MV-4-11 (cell line): ENCODE measurements around the gene SH3TC1.

Experiments used
- DNase-seq: peaks from one replicate; lab custom pipeline; 2025; lab: John Stamatoyannopoulos, UW

SH3TC1 gene

DNA sequence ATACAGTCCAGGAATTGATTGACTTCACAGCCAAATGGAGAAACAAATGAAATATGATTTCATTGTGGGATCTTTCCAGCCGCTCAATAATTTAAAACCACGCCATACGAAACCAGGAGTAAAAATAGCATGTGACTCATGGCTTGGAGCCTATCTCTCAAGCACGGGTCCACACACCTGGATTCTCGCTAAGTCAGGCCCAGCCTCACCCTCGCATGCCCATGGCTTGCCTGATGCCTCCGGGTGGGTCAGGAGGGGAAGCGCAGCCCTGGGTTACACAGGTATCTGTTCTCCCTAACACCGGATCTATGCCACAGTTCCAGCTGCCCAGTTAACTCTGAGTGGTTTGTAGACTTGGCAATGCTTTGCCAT, 34.9 kb upstream of the SH3TC1 start:
- DNase-seq = no peak

DNA sequence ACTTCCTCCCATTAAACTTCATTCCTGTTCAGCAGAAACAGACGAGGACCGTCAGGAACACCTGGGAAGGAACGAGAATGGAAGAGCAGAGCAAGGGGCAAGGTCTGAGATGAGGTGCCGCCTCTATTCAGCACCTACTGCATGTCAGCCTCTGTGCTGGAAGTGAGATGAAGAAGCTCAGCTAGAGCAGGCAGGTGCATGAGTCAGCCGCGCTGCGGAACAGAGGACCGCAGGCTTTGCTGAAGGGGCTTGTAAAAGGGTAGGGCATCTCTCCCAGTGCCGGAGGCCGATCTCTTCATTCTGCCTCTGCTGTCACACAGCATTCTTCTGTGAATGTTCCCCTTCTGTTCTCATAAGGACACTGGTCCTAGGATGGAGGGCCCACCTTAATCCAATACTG, 34.4 kb upstream of the SH3TC1 start:
- no peak for DNase-seq

DNA sequence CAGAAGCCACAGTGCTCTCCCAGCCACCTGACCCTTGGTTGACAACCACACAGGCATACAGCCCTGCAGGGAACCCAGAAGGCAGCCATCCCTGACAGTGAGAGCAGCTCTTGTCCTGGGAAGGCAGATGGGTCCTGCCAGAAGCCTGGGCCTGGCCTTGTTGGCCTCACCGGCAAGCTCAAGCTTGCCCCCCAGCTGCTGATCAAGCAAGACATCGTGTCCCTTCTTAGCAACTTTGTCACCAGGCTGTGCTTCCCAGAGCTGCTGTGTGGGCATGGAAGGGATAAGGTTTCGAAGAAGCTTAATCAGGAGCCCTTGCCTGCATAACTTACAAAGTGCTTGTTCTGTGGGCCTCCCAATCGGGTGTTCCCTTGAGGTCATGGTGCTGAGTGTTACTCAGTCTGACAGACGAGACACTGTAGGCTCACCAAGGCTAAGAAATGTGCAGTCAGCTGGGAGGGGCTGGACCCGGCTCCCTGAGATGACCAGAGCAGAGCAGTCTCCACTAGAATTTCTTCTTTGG, 33.7 kb upstream of the SH3TC1 start:
- DNase-seq = no peak

DNA sequence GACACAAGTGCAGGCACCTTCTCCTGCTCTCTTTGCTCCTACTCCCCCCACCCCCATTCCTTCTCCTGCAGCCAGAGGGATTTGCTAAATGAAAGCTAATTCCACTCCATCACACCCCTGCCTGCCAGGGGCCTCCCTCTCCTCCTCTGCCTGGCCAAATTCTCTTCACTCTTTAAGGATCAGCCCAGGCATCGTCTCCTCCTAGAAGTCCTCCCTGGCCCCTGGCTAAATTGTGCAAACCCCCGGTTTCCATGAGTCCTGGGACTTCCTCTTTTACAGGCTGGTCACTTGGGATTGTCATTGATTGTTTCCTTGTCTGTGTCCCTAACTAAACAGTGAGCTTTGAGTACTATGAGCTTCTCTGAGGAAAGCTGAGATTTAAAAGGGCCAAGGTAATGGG, 31.8 kb upstream of the SH3TC1 start:
- DNase-seq = peak; percentile 61

DNA sequence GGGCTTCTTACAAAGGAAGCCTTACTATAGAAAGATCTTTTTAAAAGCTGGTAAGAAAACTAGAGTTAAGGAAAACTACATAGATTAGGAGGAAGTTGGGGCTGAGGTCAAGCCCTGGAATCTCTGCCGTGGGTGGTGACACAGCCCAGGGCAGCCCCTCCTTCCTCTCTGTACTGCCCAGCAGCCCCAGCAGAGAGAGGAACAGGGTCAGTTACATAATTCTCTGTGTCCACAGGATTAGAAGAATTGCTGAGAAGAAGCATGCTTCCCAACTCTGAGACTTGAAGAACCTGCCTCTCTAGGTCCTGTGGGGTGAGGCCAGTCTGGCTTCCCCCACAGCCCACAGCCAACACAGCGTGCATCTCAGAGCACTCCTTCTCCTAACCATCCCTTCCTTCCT, 31.3 kb upstream of the SH3TC1 start:
- DNase-seq = peak; percentile 88

DNA sequence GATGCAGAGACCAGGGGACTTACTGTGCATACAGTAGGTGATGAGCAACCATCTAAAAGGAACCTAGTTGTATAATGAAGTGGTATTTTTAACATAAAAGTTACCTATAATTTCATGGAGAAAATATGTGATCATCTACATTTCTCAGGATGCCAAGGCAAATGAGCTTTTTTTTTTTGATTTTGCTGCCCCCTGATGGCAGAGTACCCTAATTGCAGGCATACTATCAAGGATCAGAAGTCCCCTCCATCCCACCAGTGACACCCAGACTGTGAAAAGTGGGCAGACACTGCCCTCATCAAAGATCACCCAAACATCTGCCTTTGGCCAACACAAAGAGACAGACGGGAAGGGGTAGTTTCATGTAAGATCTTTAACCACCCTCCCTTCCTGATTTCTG, 30.9 kb upstream of the SH3TC1 start:
- no peak for DNase-seq

DNA sequence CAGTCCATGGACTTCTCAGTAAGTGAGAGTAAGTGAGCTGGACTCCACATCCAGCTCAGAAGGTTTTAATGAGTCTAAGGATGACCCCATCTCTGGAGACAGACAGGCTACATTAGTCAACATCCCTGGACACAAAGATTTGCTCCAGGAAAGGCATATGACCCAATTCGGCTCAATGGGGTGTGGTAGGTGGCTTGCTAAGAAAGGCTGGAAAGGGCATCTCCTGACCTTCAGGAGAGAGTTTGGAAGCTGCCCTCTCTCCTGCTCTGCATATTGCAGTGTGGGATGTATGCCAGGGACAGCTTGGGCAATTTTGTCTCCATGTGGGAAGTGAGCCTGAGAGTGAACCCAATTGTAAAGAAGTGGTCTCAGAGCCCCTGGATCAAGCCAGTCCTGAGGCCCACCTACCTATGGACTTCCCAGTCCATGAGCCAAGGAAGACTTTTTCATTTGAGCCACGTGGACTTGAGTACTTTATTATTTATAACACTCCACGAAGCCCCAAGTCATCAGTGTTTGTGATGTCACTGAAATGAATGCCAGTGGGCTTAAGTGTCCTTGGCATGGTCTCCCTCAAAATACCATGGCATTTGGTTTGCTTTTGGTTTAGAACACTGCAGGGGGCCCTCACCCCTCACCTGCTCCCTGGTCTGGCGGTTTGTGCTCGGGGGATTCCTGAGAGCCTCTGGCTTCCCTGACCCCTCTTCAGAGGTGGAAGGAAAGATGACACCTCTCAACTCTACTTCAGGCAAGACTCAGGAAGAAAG, 30.1 kb upstream of the SH3TC1 start:
- DNase-seq = no peak

DNA sequence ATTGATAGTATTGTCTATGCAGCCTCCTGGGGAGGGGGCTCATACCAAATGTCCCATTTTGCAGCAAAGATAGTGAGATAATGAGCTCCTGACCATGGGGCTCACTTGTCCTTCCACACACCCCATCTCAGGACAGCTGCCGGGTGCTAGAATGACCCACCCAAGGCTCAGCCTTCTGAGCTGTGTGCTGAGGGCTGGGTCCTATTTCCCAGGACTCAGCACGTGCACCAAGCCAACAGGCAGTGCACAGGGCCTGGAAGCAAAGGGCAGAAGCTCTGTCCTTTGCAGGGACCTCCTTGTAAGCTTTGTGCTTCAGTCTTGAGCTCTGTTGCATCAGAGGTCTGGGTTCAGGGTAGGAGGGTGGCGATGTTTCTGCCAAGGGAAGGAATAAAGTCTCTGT, 29.3 kb upstream of the SH3TC1 start:
- no peak for DNase-seq

DNA sequence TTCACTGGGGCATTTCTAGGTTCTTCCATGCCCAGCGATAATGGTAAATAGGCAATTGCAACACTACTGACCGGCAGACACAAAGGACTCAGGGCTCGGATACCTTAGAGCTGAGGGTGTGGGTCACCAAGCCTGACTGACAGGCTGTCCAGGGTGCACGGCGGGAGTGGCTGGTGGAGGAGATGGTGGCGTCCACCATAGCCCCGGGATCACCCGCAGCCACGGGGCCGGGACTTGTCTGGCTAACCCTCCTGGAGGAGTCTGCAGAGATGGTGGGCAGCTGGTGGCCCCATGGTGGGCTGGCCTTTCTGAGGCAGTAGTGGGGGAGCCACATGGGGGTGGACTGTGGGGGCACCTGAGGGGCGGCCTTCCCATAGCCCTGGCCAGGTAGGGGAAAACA, 28.7 kb upstream of the SH3TC1 start:
- no peak for DNase-seq

DNA sequence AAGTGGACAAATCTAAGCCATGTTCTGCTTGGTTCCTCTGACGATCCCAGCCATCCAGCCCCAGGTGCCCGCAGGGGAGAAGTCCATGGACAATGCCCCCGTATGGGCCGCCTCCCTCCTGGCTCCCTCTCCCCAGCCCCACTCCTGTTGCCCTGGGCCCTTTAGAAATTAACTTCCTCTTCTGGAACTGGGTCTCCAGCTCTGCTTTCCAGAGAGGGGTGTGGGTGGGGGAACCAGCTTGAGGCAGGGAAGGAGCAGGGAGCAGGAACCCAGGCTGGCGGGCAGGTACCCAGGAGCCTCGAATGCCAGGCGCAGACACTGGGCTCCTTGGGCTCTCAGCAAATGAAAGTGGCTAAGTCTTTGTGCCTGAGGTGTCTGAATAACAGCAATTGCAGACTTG, 27.8 kb upstream of the SH3TC1 start:
- DNase-seq = no peak

DNA sequence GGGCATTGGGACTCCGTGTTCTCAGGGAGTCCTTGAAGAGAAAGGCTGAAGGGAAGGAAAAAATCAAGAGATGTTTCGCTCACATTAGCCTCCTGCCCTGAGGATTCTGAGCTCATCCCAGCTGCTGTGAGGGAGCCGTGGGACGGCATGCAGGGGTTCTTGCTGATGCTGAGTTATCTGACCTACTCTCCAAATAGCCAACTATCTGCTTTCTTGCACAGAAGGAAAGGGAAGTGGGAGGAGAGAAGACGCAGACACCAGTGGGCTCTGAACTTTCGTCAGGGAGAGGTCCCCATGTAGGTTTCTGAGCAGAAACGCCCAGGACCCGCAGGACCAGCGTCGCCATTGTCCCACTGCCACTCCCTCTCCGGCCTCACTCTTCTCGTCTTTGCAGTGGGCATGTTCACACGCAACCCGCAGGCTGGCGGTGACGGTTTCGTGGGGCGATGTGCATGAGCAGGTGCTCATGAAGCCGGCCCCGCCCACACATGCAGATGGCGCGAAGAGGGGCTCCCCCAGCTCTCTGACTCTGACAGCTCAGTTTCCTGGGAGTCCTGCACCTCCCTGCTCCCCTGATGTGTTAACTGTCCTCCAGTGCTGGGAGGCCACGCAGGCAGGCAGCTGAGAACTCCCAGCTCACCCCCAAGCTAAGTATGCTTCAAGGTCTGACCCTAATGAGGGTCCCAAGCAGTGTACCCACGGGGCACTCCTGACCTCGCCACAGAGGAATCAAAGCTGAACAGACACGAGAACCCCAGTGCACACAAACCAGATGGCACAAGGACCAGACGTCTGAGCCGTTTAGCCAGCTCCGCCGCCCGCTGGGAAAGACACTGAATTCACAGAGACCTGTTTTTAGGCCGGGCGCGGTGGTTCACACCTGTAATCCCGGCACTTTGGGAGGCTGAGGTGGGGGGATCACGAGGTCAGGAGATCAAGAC, 26.8 kb upstream of the SH3TC1 start:
- DNase-seq = no peak

DNA sequence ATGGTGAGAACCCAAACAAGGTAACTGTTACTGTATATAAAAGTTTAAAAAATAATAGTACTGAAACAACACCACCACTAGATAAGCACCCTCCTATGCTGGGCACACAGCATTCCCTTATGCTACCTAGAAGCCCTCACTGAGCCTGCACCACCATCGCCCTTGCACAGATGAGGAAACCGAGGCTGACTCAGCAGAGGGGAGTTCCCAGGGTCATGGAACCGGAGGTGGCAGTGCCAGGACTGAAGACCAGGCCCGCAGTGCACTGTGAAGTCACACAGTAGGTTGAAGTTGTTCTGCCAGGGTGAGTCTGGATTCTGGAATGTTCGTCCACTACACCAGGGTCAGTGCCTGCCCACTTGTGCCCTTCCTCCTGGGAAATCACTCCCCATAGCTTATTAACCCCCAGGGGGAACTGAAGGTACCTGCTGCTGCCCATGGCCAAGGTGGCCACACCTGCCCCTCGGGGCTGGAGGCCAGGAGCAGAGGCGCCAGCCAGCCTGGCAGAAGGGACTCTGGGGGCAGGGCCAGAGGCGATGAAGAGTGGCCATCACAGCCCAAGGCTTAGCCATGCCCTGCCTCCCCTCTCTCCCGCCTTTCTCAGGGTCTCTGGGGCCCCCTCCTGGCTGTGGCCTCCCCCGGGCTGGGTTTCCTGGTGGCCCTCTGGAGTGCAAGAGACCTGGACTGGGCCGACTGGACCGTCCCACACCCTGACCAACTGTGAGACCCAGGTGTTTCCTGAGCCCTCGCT, 25.4 kb upstream of the SH3TC1 start:
- DNase-seq = no peak

DNA sequence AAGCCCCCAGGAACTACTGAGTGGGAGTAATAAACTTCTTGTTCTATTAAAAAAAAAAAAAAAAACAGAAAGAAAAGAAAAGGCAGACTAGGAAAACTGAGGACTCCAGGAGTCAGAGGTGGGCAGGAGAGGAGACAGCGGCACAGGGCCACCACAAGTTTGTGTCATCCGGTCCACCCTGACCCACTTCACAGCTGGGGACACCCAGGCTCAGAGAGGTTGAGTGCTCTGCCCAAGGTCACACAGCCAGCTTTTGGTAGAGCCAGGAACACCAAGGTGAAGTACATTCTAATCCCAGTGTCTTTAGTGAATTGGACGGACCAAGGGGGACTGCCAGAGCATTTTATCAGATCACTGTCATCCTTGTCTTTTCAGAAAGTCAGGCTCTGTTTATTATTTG, 24.1 kb upstream of the SH3TC1 start:
- DNase-seq = no peak

DNA sequence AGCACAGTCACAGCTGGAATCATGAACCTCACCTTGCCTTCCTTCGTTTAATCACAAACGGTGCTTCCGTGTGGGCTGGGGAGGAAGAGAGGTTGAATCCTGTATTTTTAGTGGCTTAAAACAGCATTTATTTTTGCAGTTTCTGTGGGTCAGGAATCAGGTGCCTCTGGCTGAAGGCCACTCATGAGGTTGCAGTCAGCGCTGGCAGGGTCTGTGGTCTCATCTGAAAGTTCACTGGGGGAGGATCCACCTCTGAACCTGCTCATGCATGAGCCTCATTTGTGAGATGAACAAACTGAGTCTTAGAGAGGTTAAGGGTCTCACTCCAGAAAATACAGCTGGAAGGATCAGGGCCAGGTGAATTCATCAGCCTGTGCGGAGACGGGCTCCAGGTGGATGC, 23.4 kb upstream of the SH3TC1 start:
- no peak for DNase-seq

DNA sequence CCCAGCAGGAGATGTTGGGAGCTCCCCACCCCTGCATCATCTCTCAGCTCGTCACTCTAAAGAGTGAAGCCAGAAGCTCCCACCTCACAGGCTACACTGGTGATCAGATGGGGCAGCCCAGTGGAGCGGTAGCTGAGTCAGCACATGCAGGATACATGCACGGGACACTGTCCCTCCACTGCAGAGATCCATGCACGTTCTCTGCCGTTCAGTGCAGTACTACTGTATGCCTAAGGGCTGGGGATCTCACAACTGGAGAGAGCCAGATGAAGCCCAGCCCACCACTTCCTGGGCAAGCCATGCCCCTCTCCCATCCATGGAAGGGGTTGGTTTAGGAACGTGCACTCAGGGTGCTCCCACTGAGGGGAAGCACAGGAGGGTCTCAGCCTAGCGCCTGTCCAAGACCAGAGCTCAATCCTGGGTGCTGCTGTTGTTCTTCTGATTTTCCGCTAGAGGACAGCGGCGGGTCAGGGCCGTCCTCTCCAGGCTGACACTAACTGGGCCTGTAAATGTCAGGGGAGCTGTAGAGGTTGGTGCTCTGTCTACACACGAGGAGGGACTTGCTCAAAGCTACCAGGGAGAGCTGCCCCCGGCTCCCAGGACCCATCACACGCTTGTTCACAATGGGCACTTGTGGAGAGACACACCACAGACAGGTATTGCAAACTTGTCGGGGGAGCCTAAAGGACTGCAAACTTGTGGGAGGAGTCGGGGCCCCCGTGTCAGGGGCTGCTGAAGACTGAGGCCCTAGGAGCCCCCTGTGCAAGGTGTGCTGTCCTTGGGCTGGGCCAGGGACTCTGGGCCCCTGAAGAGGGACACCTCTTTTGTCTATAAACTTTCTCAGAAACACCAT, 22.3 kb upstream of the SH3TC1 start:
- DNase-seq = peak; percentile 53

DNA sequence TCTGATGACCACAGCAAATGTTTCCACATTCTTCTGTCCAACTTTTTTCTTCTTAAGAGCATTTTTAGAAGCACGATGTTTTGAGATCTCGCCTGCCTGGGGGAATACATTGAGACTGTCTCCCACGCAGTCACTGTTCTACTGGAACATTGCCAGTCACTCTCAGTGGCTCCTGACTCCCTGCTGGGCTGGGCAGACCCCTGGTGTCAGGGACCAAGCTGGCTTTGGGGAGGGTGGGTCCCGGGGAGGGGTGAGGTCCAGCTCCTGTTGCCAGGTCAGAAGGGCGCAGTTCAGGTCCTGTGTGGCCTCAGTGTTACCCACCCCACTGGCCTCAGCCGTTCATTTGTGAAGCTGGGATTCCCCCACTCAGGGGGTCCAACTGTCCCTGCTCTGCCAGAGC, 21.5 kb upstream of the SH3TC1 start:
- no peak for DNase-seq

DNA sequence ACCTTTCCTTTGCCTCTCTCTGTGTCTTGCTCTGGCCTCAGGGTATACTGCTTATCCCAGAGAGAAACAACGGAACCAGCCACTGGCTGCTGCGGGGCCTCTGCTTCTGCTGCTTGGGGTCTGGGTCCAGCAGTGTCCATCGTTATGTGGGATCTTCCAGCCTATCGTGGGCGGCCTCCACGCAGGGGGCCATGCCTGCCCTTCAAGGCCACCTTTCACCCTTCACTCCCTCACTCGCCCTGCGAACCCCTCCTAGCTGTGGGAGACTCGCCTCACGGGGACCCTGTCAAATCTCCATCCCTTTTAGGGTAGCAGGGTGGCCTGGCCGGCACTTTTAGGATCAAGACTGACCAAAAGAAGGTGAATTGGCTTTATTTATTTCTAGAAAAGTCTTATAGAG, 21.1 kb upstream of the SH3TC1 start:
- DNase-seq = no peak

DNA sequence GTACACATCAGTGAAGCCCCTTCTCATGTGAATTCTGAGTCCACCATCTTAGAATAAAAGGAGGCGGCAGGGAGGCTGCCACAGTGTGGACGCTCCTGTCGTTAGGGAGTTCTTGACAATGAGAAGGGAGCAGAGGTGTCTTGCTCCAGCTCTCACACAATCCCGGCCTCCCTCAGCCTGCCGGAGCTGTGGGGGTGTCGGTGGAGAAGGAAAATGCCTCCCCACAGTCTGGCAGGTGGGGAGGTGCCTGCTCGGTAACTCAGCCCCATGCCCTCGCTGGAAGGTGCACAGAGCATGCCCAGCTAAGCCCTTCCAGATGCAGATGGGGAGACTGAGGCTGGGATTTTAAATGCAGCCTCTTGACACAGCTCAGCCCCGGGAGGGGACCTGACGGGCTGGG, 20.0 kb upstream of the SH3TC1 start:
- no peak for DNase-seq

DNA sequence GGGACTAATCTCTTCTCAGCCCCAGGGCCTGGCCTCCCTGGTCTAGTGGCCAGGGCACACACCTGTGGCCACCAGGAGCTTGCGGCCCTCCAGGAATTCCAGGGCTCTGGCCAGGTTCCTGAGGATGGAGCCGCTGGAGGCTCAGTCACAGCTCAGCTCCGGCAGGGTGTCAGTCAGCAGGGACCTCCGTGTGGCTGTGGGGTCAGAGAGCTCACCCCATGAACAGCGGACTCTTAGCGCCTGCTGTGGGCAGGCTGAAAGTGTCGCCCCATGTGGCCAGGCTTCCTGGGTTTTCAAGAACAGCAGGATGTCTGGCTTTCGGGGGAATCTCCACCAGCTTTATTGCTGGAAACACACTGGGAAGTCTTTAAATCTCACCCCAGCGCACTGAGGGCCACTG, 19.3 kb upstream of the SH3TC1 start:
- DNase-seq = no peak

DNA sequence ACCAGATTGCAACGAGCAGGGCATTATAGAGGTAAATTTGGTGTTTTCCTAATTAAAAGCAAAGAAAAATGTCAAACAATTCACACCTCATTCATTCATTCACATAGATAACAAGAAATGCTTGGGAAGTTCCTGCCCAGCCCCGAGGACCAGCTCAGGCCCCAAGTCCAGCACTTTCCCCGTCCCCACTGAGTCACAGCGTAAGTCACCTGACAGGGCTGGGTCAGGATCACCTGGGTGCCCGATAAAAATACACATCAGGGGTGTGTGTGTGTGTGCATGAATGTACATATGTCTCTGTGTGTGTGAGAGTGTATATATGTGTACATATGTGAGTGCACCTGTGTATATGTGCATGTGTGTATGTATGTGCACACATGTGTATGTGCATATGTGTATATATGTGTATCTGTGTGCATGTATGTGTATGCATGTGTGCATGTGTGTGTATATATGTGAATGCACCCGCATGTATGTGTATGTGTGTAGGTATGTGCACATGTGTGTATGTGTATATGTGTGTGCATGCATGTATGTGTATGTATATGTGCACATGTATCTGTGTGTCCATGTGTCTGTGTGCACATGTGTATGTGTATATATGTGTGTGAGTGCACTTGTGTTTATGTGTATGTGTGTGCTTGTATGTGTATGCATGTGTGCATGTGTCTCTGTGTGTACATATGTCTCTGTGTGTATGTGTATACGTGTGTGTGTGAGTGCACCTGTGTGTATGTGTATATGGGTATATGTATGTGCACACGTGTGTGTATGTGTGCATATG, 18.6 kb upstream of the SH3TC1 start:
- no peak for DNase-seq

DNA sequence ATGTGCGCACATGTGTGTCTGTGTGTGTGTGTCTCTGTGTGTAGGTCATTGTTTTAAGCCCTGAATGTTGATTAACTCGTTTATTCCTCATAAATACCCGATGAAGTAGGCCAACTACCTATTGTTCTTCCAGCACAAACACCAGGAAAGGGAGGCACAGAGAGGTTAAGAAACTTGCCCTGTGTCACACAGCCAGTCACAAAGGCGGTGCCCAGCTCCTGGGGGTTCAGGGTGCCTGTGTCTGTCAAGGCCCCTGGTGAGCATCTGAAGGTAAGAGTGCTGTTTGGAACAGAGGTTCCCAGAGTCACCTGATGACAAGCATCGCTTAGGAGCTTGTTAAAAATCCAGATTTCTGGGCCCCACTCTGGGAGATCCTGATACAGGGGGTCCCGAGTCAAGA, 18.0 kb upstream of the SH3TC1 start:
- DNase-seq = no peak
